GM23338 (cell line): ENCODE measurements around the gene WDR1. TPM values are rescaled to one million over a fixed set of nuclear protein-coding genes. Genes with fewer than 3 reads are reported as not detected.

ENCODE experiments used
- ATAC-seq: fragments of 200-7000 bp; cut with Tn5 transposase; 3 replicates; pipeline ENCODE4 v1.9.1; 2020
- DNase-seq: peaks from one replicate; pipeline ENCODE4 v3.0.0-alpha.2; 2015; ENCODE audit warnings: low spot score
- H2AFZ ChIP-seq: fragments of 200-600 bp; sonication (generic); 2 replicates; pipeline ENCODE4 v1.8.0; 2016; ENCODE audit warnings: antibody characterized with exemption, mild to moderate bottlenecking, moderate library complexity
- H3F3A ChIP-seq: fragments of 200-600 bp; sonication (generic); replicated peaks from 2 replicates; pipeline ENCODE4 v1.8.0; 2017; ENCODE audit warnings: antibody characterized with exemption, mixed run types, low read depth
- H3K27ac ChIP-seq: fragments of 200-600 bp; sonication (generic); 2 replicates; pipeline ENCODE4 v1.6.1; 2016; ENCODE audit warnings: low read depth
- H3K27me3 ChIP-seq: fragments of 200-600 bp; sonication (generic); 2 replicates; pipeline ENCODE4 v1.8.0; 2016; ENCODE audit warnings: mild to moderate bottlenecking, mixed run types, moderate library complexity; ENCODE audit not compliant: insufficient read depth
- H3K36me3 ChIP-seq: fragments of 200-600 bp; sonication (generic); 2 replicates; pipeline ENCODE4 v1.8.0; 2016; ENCODE audit warnings: mild to moderate bottlenecking; ENCODE audit not compliant: insufficient read depth
- H3K4me1 ChIP-seq: fragments of 200-600 bp; sonication (generic); 2 replicates; pipeline ENCODE4 v1.8.0; 2016; ENCODE audit warnings: mild to moderate bottlenecking, moderate library complexity; ENCODE audit not compliant: insufficient read depth
- H3K4me2 ChIP-seq: fragments of 200-600 bp; sonication (generic); 2 replicates; pipeline ENCODE4 v1.7.1; 2017; ENCODE audit warnings: mixed run types
- H3K4me3 ChIP-seq: fragments of 200-600 bp; sonication (generic); 2 replicates; pipeline ENCODE4 v1.6.1; 2016; ENCODE audit warnings: mixed run types
- H3K79me2 ChIP-seq: fragments of 200-600 bp; sonication (generic); replicated peaks from 2 replicates; pipeline ENCODE4 v1.8.0; 2017; ENCODE audit warnings: mild to moderate bottlenecking; ENCODE audit not compliant: insufficient read depth
- H3K9me2 ChIP-seq: fragments of 200-600 bp; sonication (generic); 2 replicates; pipeline ENCODE4 v1.8.0; 2017; ENCODE audit not compliant: insufficient read depth
- H4K20me1 ChIP-seq: fragments of 200-600 bp; sonication (generic); replicated peaks from 2 replicates; pipeline ENCODE4 v1.8.0; 2017; ENCODE audit warnings: mild to moderate bottlenecking; ENCODE audit not compliant: insufficient read depth
- H3K27ac Mint-ChIP-seq: 2 replicates; pipeline ENCODE4 v1.8.0; 2020; ENCODE audit warnings: inconsistent platforms, mild to moderate bottlenecking, moderate library complexity, mixed read lengths
- H3K27me3 Mint-ChIP-seq: 3 replicates; pipeline ENCODE4 v1.8.0; 2022; ENCODE audit warnings: low read depth, mild to moderate bottlenecking, moderate library complexity, mixed read lengths, inconsistent platforms; ENCODE audit not compliant: insufficient read depth, poor library complexity
- H3K36me3 Mint-ChIP-seq: 3 replicates; pipeline ENCODE4 v1.8.0; 2021; ENCODE audit warnings: low read depth, mild to moderate bottlenecking, inconsistent platforms, moderate library complexity, mixed read lengths
- H3K4me1 Mint-ChIP-seq: 3 replicates; pipeline ENCODE4 v1.8.0; 2020; ENCODE audit warnings: mild to moderate bottlenecking, inconsistent platforms, mixed read lengths
- H3K4me3 Mint-ChIP-seq: 3 replicates; pipeline ENCODE4 v1.8.0; 2021; ENCODE audit warnings: moderate library complexity, mild to moderate bottlenecking, inconsistent platforms, mixed read lengths
- H3K9me3 Mint-ChIP-seq: 3 replicates; pipeline ENCODE4 v1.8.0; 2020; ENCODE audit warnings: moderate library complexity, mild to moderate bottlenecking, inconsistent platforms, mixed read lengths
- CREB1 ChIP-seq: fragments of 250-450 bp; sonication (Bioruptor Pico); IDR thresholded peaks from 2 replicates; pipeline ENCODE4 v1.5.0; 2020; ENCODE audit warnings: low read depth, mild to moderate bottlenecking, moderate library complexity
- EZH2 ChIP-seq: fragments of 200-600 bp; sonication (generic); IDR thresholded peaks from one replicate; pipeline ENCODE4 v1.8.0; 2017; ENCODE audit warnings: antibody characterized with exemption, mild to moderate bottlenecking, low read depth; ENCODE audit not compliant: unreplicated experiment
- EZH2phosphoT487 ChIP-seq: fragments of 200-600 bp; sonication (generic); IDR thresholded peaks from one replicate; pipeline ENCODE4 v1.8.1; 2018; ENCODE audit warnings: antibody characterized with exemption; ENCODE audit not compliant: unreplicated experiment
- JUNB ChIP-seq: IDR thresholded peaks from one replicate; pipeline ENCODE4 v1.6.1; 2016; ENCODE audit warnings: antibody characterized with exemption; ENCODE audit not compliant: unreplicated experiment
- NANOG ChIP-seq: IDR thresholded peaks from 2 replicates; pipeline ENCODE4 v1.6.1; 2016; ENCODE audit warnings: antibody characterized with exemption, borderline replicate concordance
- POLR2AphosphoS5 ChIP-seq: IDR thresholded peaks from 2 replicates; pipeline ENCODE4 v1.6.1; 2016; ENCODE audit warnings: antibody characterized with exemption, low read depth
- STAT1 ChIP-seq: IDR thresholded peaks from one replicate; pipeline ENCODE4 v1.6.1; 2016; ENCODE audit warnings: antibody characterized with exemption; ENCODE audit not compliant: unreplicated experiment
- ZNF114 ChIP-seq: fragments of 250-450 bp; sonication (Bioruptor Pico); IDR thresholded peaks from 2 replicates; pipeline ENCODE4 v1.5.0; 2020; ENCODE audit warnings: mild to moderate bottlenecking, moderate library complexity
- ZNF331 ChIP-seq: fragments of 250-450 bp; sonication (Bioruptor Pico); IDR thresholded peaks from 2 replicates; pipeline ENCODE4 v1.5.0; 2020; ENCODE audit warnings: low read depth, mild to moderate bottlenecking, moderate library complexity
- polyA plus RNA-seq: library from polyadenylated mRNA; unstranded; fragments of >200 nt; fragmentation: Nextera tagmentation; extraction: Ambion mirVana; gene quantifications from 2 replicates; pipeline ENCODE4 v1.2.1, GENCODE V29; 2016
- total RNA-seq: library from RNA; depleted of rRNA; stranded (reverse); fragments of >200 nt; shearing (Covaris generic); gene quantifications from 2 replicates; pipeline ENCODE4 v1.2.3, GENCODE V29; 2014
- TF ChIP-seq, protein P1 (sequence below), 2 experiments: fragments of 200-600 bp in 1 of 2; sonication (generic) in 1 of 2; conservative IDR thresholded peaks; 2 replicates each; pipeline versions ENCODE4 v1.5.1 to v1.6.1; 2016 to 2017; ENCODE audit warnings: antibody characterized with exemption in 2 of 2, low read depth in 2 of 2, mild to moderate bottlenecking in 2 of 2, moderate library complexity in 1 of 2
- TF ChIP-seq, protein P2 (sequence below): IDR thresholded peaks from one replicate; pipeline ENCODE4 v1.6.1; 2018; ENCODE audit warnings: antibody characterized with exemption; ENCODE audit not compliant: unreplicated experiment

WDR1 gene
- total and polyA plus RNA-seq, 2 experiments from 2014 or later = 93.2 to 248 TPM

DNA sequence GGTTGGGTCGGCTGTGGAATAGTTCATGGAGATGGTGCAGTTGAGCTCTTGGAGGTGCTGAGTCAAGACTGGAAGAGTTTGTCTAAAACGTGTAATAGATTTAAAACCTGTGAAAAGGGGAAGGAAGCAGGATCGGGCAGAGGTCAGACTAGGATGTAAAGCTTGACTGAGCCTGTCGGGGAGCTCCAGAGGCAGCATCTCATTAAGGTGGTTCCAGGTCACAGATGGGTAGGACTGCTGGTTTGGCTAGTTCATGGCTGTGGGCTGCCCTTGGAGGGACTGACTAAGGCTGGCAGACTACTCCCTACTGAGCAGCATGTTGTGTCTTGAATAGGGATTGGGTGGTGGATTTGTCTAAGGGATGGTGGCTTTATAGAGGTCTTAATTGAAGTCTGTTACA is 28.4 kb upstream of the WDR1 start:
- Histone ChIP-seq H4K20me1 (no peaks in the 10 kb centered on the region), H3F3A (no peaks in the 10 kb centered on the region), H3K27me3 (no peaks in the 10 kb centered on the region), H3K4me2 (no peak overlapping the region), H3K36me3 (no peaks in the 10 kb centered on the region), H3K79me2 (no peaks in the 10 kb centered on the region), H3K27ac (no peak overlapping the region), H3K4me3 (no peak overlapping the region), H3K4me1 (no peaks in the 10 kb centered on the region), H3K9me2 (no peaks in the 10 kb centered on the region; the same call in 1 of the 2 replicates), H2AFZ (no peak overlapping the region)
- no peak for TF ChIP-seq POLR2AphosphoS5
- TF ChIP-seq ZNF114 (CRISPR knock-in tag) = no peak
- TF ChIP-seq NANOG = no peak
- TF ChIP-seq CREB1 (CRISPR knock-in tag) = no peak
- TF ChIP-seq ZNF331 (CRISPR knock-in tag) = no peak
- TF ChIP-seq, protein P1, sequence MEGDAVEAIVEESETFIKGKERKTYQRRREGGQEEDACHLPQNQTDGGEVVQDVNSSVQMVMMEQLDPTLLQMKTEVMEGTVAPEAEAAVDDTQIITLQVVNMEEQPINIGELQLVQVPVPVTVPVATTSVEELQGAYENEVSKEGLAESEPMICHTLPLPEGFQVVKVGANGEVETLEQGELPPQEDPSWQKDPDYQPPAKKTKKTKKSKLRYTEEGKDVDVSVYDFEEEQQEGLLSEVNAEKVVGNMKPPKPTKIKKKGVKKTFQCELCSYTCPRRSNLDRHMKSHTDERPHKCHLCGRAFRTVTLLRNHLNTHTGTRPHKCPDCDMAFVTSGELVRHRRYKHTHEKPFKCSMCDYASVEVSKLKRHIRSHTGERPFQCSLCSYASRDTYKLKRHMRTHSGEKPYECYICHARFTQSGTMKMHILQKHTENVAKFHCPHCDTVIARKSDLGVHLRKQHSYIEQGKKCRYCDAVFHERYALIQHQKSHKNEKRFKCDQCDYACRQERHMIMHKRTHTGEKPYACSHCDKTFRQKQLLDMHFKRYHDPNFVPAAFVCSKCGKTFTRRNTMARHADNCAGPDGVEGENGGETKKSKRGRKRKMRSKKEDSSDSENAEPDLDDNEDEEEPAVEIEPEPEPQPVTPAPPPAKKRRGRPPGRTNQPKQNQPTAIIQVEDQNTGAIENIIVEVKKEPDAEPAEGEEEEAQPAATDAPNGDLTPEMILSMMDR (conservative IDR thresholded peaks at IDR 0.05; ENCODE audit: low read depth in 2 of 2) = no peak
- no peak for DNase-seq
- Mint-ChIP-seq H3K36me3 (no peaks in the 10 kb centered on the region), H3K4me1 (peaks cover 5% of the 10 kb centered on the region; the same call in 2 of the 3 replicates), H3K4me3 (no peak overlapping the region), H3K27ac (no peak overlapping the region), H3K27me3 (no peaks in the 10 kb centered on the region), H3K9me3 (no peaks in the 10 kb centered on the region)
- ATAC-seq = no peak

DNA sequence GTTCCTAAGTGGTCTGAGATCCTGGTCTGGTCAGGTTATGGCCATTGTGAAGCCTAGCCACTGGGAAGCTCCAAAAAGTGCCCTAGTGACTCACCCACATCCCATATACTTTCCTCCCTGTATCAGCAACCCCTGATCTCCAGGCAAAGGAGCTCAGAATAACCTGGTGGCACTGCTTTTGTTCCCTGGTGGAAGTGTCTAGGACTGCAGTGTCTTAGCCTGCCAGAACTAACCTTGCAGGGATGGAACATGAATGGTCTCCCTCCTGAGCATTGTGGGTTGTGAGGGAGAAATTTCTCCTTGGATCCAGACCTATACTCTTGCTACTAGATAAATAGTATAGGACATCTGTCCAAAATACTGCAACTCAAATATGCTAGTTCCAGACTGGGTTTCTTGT is 27.9 kb upstream of the WDR1 start:
- H3K27ac Mint-ChIP-seq = no peak overlapping the region
- DNase-seq (no peak), ATAC-seq (no peak)
- Histone ChIP-seq H2AFZ (no peak overlapping the region), H3K4me3 (no peak overlapping the region), H3F3A (no peaks in the 10 kb centered on the region), H3K79me2 (no peaks in the 10 kb centered on the region), H3K27me3 (no peaks in the 10 kb centered on the region), H3K4me1 (no peaks in the 10 kb centered on the region), H3K9me2 (peaks cover under 1% of the 10 kb centered on the region), H3K4me2 (no peak overlapping the region), H3K36me3 (no peaks in the 10 kb centered on the region), H4K20me1 (no peaks in the 10 kb centered on the region), H3K27ac (no peak overlapping the region)
- no peaks in the 10 kb centered on the region for H3K9me3 Mint-ChIP-seq
- H3K4me3 Mint-ChIP-seq = no peak overlapping the region
- H3K27me3 Mint-ChIP-seq = no peaks in the 10 kb centered on the region
- H3K36me3 Mint-ChIP-seq = no peaks in the 10 kb centered on the region
- TF ChIP-seq JUNB (no peak), ZNF331 (CRISPR knock-in tag) (no peak), CREB1 (CRISPR knock-in tag) (no peak), EZH2 (no peak), ZNF114 (CRISPR knock-in tag) (no peak), STAT1 (no peak), EZH2phosphoT487 (no peak), POLR2AphosphoS5 (no peak)
- TF ChIP-seq, protein P2, sequence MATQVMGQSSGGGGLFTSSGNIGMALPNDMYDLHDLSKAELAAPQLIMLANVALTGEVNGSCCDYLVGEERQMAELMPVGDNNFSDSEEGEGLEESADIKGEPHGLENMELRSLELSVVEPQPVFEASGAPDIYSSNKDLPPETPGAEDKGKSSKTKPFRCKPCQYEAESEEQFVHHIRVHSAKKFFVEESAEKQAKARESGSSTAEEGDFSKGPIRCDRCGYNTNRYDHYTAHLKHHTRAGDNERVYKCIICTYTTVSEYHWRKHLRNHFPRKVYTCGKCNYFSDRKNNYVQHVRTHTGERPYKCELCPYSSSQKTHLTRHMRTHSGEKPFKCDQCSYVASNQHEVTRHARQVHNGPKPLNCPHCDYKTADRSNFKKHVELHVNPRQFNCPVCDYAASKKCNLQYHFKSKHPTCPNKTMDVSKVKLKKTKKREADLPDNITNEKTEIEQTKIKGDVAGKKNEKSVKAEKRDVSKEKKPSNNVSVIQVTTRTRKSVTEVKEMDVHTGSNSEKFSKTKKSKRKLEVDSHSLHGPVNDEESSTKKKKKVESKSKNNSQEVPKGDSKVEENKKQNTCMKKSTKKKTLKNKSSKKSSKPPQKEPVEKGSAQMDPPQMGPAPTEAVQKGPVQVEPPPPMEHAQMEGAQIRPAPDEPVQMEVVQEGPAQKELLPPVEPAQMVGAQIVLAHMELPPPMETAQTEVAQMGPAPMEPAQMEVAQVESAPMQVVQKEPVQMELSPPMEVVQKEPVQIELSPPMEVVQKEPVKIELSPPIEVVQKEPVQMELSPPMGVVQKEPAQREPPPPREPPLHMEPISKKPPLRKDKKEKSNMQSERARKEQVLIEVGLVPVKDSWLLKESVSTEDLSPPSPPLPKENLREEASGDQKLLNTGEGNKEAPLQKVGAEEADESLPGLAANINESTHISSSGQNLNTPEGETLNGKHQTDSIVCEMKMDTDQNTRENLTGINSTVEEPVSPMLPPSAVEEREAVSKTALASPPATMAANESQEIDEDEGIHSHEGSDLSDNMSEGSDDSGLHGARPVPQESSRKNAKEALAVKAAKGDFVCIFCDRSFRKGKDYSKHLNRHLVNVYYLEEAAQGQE = no peak
- TF ChIP-seq, protein P1 (conservative IDR thresholded peaks at IDR 0.05; ENCODE audit: low read depth in 2 of 2) = no peak
- peaks cover 5% of the 10 kb centered on the region; the same call in 2 of the 3 replicates for H3K4me1 Mint-ChIP-seq
